Adrenal gland (tissue), 12 donors: ENCODE measurements around the gene ACTL6B. TPM values are rescaled to one million over a fixed set of nuclear protein-coding genes. Genes with fewer than 3 reads are reported as not detected.

Source experiments
- DNase-seq, 7 donors: peaks; one replicate each; pipeline ENCODE4 v3.0.0-alpha.2; 2019 to 2020
- H3K27ac ChIP-seq, 5 donors: fragments of 200-600 bp; sonication (generic) in 4 of 5; 1 replicate in 3 of 5; 2 replicates in 2 of 5; pipeline versions ENCODE4 v1.5.1 to v1.8.0; 2016 to 2020; ENCODE audit warnings: mild to moderate bottlenecking in 1 of 5
- H3K27me3 ChIP-seq: fragments of 200-600 bp; 2 replicates; pipeline ENCODE4 v1.8.0; 2021
- H3K36me3 ChIP-seq, 2 donors: fragments of 200-600 bp; replicated peaks in 1 of 2; 1 replicate in 1 of 2; 2 replicates in 1 of 2; pipeline versions ENCODE4 v1.5.1 to v1.8.0; 2018 to 2022
- H3K4me1 ChIP-seq, 2 donors: fragments of 200-600 bp; replicated peaks in 1 of 2; 1 replicate in 1 of 2; 2 replicates in 1 of 2; pipeline versions ENCODE4 v1.5.1 to v1.8.0; 2018 to 2021
- H3K4me3 ChIP-seq, 4 donors: fragments of 200-600 bp; sonication (generic) in 3 of 4; one replicate each; pipeline ENCODE4 v1.5.1; 2016 to 2018
- H3K9me3 ChIP-seq, 3 donors: fragments of 200-600 bp; sonication (generic) in 1 of 3; replicated peaks in 1 of 3; 1 replicate in 2 of 3; 2 replicates in 1 of 3; pipeline versions ENCODE4 v1.5.1 to v1.8.0; 2016 to 2021
- POLR2A ChIP-seq, 2 donors: fragments of 450-650 bp; IDR thresholded peaks; one replicate each; pipeline ENCODE4 v1.6.1; 2017; ENCODE audit warnings: antibody characterized with exemption in 2 of 2, mild to moderate bottlenecking in 2 of 2, moderate library complexity in 1 of 2
- WGBS, 4 donors: extraction: QIAGEN DNeasy Blood & Tissue Kit in 2 of 4; methylation state at CpG; one replicate each; pipeline versions ENCODE4 v1.1.5 to v1.1.7; 2013 to 2017; 5-methylcytosine and 5-hydroxymethylcytosine counted together
- intact Hi-C, 2 donors: fragments of 100-400 bp; cut with DNase I; formaldehyde crosslinking; loops; one replicate each; pipeline versions ENCODE4 v1.14.1 to v1.15.0; 2022 to 2023
- polyA plus RNA-seq, 3 donors: library from polyadenylated mRNA; stranded (reverse); fragments of 200-250 nt in 2 of 3; fragments of 350-450 nt in 1 of 3; fragmentation: Illumina TruSeq in 1 of 3; extraction: RNeasy Lipid Tissue Mini Kit (QIAGEN cat#74804) in 1 of 3; gene quantifications; one replicate each; pipeline ENCODE4 v1.2.3, GENCODE V29; 2013 to 2014
- total RNA-seq, 9 donors: library from RNA; depleted of rRNA in 4 of 9; stranded (reverse); fragments of >200 nt in 4 of 9; fragments of 120-200 nt in 1 of 9; fragmentation: NEBNext Ultra II Directional in 1 of 9; extraction: Animal tissue kit (Norgen Biotek cat#: 25700) in 1 of 9; gene quantifications; one replicate each; pipeline versions ENCODE4 v1.1.0 to v1.2.4, GENCODE V29; 2013 to 2023
- TF ChIP-seq, protein P1 (sequence below), 6 experiments: fragments of 450-650 bp in 4 of 6; fragments of 200-600 bp in 2 of 6; sonication (generic) in 1 of 6; IDR thresholded peaks; 1 replicate in 5 of 6; 2 replicates in 1 of 6; pipeline versions ENCODE4 v1.5.1 to v1.8.0; 2016 to 2021; ENCODE audit warnings: antibody characterized with exemption in 6 of 6, mild to moderate bottlenecking in 2 of 6, moderate library complexity in 1 of 6
- donor health status: healthy with polysubstance abuse.
- donor health status: Bipolar disorder and iron deficiency.
- donor health status: DM: yes; HTN: yes; CAD: no.
- donor health status: DM: no; HTN: no; CAD: no.
- donor health status: DM: no; HTN: no; CAD: no.
- donor health status: DM: yes; HTN: yes; CAD: no.

The ACTL6B gene
- total and polyA plus RNA-seq, 12 donors, result 0.64 to 5.1 (median 2.4) TPM; not detected in 5

GRCh38 chr7:100595188-100595587 is 61.1 kb downstream of the ACTL6B start:
- DNase-seq, result no peak
- no peak for TF ChIP-seq POLR2A (IDR thresholded peaks at IDR 0.05)
- TF ChIP-seq, protein P1, sequence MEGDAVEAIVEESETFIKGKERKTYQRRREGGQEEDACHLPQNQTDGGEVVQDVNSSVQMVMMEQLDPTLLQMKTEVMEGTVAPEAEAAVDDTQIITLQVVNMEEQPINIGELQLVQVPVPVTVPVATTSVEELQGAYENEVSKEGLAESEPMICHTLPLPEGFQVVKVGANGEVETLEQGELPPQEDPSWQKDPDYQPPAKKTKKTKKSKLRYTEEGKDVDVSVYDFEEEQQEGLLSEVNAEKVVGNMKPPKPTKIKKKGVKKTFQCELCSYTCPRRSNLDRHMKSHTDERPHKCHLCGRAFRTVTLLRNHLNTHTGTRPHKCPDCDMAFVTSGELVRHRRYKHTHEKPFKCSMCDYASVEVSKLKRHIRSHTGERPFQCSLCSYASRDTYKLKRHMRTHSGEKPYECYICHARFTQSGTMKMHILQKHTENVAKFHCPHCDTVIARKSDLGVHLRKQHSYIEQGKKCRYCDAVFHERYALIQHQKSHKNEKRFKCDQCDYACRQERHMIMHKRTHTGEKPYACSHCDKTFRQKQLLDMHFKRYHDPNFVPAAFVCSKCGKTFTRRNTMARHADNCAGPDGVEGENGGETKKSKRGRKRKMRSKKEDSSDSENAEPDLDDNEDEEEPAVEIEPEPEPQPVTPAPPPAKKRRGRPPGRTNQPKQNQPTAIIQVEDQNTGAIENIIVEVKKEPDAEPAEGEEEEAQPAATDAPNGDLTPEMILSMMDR (IDR thresholded peaks at IDR 0.05), result no peak
- intact Hi-C loops, result loop anchor here in 1 of 2 donors (10.0 kb wide), 1 partner anchor 60 kb away; the partner anchor contains the start of gene AGFG2
- Histone ChIP-seq H3K27me3 (no peaks in the 10 kb centered on the region), H3K9me3 (no peaks in the 10 kb centered on the region), H3K4me1 (no peaks in the 10 kb centered on the region), H3K4me3 (no peak overlapping the region), H3K27ac (no peak overlapping the region), H3K36me3 (no peaks in the 10 kb centered on the region)
- WGBS, 4 donors, result 93 to 99% (median 97%) methylated on average over 7 of the region's 7 CpGs

Other genes starting within 250 kb of the ACTL6B start
- gene ZCWPW1, start 227.7 kb downstream of the ACTL6B start, total RNA-seq, result 1 to 10 TPM; 1.0 to 5.8 (median 4.6) TPM
- gene ZCWPW1, start 227.7 kb downstream of the ACTL6B start, polyA plus RNA-seq, result 10 to 100 TPM in 2 of 3 donors, 1 to 10 TPM in 1; 5.0 to 20.2 (median 14.6) TPM
- gene MEPCE, start 226.6 kb downstream of the ACTL6B start, total RNA-seq, result 10 to 100 TPM; 24.8 to 76.8 (median 52.0) TPM
- gene MEPCE, start 226.6 kb downstream of the ACTL6B start, polyA plus RNA-seq, result 10 to 100 TPM; 36.7 to 54.6 (median 47.9) TPM
- gene PPP1R35, start 220.0 kb downstream of the ACTL6B start, total RNA-seq, result 10 to 100 TPM; 29.9 to 64.9 (median 50.4) TPM
- 100 to 1,000 TPM in 2 of 3 donors, 1 to 10 TPM in 1; 8.5 to 283 (median 231) TPM for gene PPP1R35, start 220.0 kb downstream of the ACTL6B start, polyA plus RNA-seq
- gene SPACDR, start 192.2 kb downstream of the ACTL6B start, total RNA-seq, result under 1 TPM in 4 of 9 donors, not detected in 5; 0.36 to 0.78 (median 0.49) TPM
- 1 to 10 TPM in 2 of 3 donors, not detected in 1; 1.2 to 2.9 TPM for gene SPACDR, start 192.2 kb downstream of the ACTL6B start, polyA plus RNA-seq
- gene TSC22D4, start 177.2 kb downstream of the ACTL6B start, total RNA-seq, result 10 to 100 TPM; 22.1 to 96.1 (median 58.6) TPM
- gene TSC22D4, start 177.2 kb downstream of the ACTL6B start, polyA plus RNA-seq, result 10 to 100 TPM; 11.2 to 80.5 (median 73.6) TPM
- gene NYAP1, start 172.5 kb downstream of the ACTL6B start, total RNA-seq, result 1 to 10 TPM in 8 of 9 donors, not detected in 1; 1.4 to 3.6 (median 3.3) TPM
- 10 to 100 TPM in 1 of 3 donors, 1 to 10 TPM in 1, under 1 TPM in 1; 0.79 to 26.1 (median 2.8) TPM for gene NYAP1, start 172.5 kb downstream of the ACTL6B start, polyA plus RNA-seq
- 100 to 1,000 TPM in 6 of 9 donors, 10 to 100 TPM in 3; 17.1 to 175 (median 142) TPM for gene AGFG2, start 117.2 kb downstream of the ACTL6B start, total RNA-seq
- 10 to 100 TPM; 14.0 to 61.5 (median 30.9) TPM for gene AGFG2, start 117.2 kb downstream of the ACTL6B start, polyA plus RNA-seq
- gene SAP25, start 82.5 kb downstream of the ACTL6B start, total RNA-seq, result 1 to 10 TPM in 3 of 9 donors, under 1 TPM in 3, not detected in 3; 0.67 to 5.1 (median 1.2) TPM
- 10 to 100 TPM in 1 of 3 donors, 1 to 10 TPM in 1, not detected in 1; 3.6 to 11.3 TPM for gene SAP25, start 82.5 kb downstream of the ACTL6B start, polyA plus RNA-seq
- 100 to 1,000 TPM in 1 of 9 donors, 10 to 100 TPM in 8; 10.4 to 128 (median 59.4) TPM for gene LRCH4, start 70.3 kb downstream of the ACTL6B start, total RNA-seq
- gene LRCH4, start 70.3 kb downstream of the ACTL6B start, polyA plus RNA-seq, result 100 to 1,000 TPM in 2 of 3 donors, 10 to 100 TPM in 1; 15.0 to 235 (median 109) TPM
- gene FBXO24, start 70.1 kb downstream of the ACTL6B start, total RNA-seq, result 1 to 10 TPM in 3 of 9 donors, under 1 TPM in 4, not detected in 2; 0.24 to 1.4 (median 0.69) TPM
- gene FBXO24, start 70.1 kb downstream of the ACTL6B start, polyA plus RNA-seq, result 1 to 10 TPM in 2 of 3 donors, under 1 TPM in 1; 0.16 to 2.8 (median 1.5) TPM
- gene PCOLCE, start 54.1 kb downstream of the ACTL6B start, total RNA-seq, result 100 to 1,000 TPM in 2 of 9 donors, 10 to 100 TPM in 7; 15.7 to 369 (median 68.1) TPM
- 100 to 1,000 TPM in 2 of 3 donors, 10 to 100 TPM in 1; 21.5 to 222 (median 184) TPM for gene PCOLCE, start 54.1 kb downstream of the ACTL6B start, polyA plus RNA-seq
- 10 to 100 TPM; 14.0 to 54.5 (median 35.8) TPM for gene MOSPD3, start 43.9 kb downstream of the ACTL6B start, total RNA-seq
- 10 to 100 TPM; 27.3 to 51.9 (median 29.6) TPM for gene MOSPD3, start 43.9 kb downstream of the ACTL6B start, polyA plus RNA-seq
- 1 to 10 TPM in 5 of 9 donors, under 1 TPM in 4; 0.24 to 6.7 (median 1.4) TPM for gene TFR2, start 14.9 kb downstream of the ACTL6B start, total RNA-seq
- 1 to 10 TPM in 2 of 3 donors, under 1 TPM in 1; 0.88 to 2.1 (median 1.1) TPM for gene TFR2, start 14.9 kb downstream of the ACTL6B start, polyA plus RNA-seq
- 100 to 1,000 TPM in 8 of 9 donors, 10 to 100 TPM in 1; 54.1 to 365 (median 279) TPM for gene GNB2, start 17.3 kb upstream of the ACTL6B start, total RNA-seq
- gene GNB2, start 17.3 kb upstream of the ACTL6B start, polyA plus RNA-seq, result 100 to 1,000 TPM; 105 to 139 (median 105) TPM
- 10 to 100 TPM; 15.9 to 62.2 (median 23.9) TPM for gene GIGYF1, start 37.8 kb upstream of the ACTL6B start, total RNA-seq
- 100 to 1,000 TPM in 1 of 3 donors, 10 to 100 TPM in 1, 1 to 10 TPM in 1; 5.4 to 167 (median 49.8) TPM for gene GIGYF1, start 37.8 kb upstream of the ACTL6B start, polyA plus RNA-seq
- 10 to 100 TPM in 8 of 9 donors, 1 to 10 TPM in 1; 8.7 to 60.9 (median 35.1) TPM for gene POP7, start 49.7 kb upstream of the ACTL6B start, total RNA-seq
- gene POP7, start 49.7 kb upstream of the ACTL6B start, polyA plus RNA-seq, result 10 to 100 TPM; 24.8 to 48.5 (median 27.1) TPM
- gene EPO, start 64.0 kb upstream of the ACTL6B start, total RNA-seq, result under 1 TPM in 1 of 9 donors, not detected in 8; 0.17 TPM
- gene EPO, start 64.0 kb upstream of the ACTL6B start, polyA plus RNA-seq, result under 1 TPM in 1 of 3 donors, not detected in 2; 0.10 TPM
- gene ZAN, start 77.1 kb upstream of the ACTL6B start, total RNA-seq, result not detected
- gene ZAN, start 77.1 kb upstream of the ACTL6B start, polyA plus RNA-seq, result not detected
- 100 to 1,000 TPM in 6 of 9 donors, 10 to 100 TPM in 3; 67.5 to 188 (median 111) TPM for gene EPHB4, start 171.1 kb upstream of the ACTL6B start, total RNA-seq
- gene EPHB4, start 171.1 kb upstream of the ACTL6B start, polyA plus RNA-seq, result 10 to 100 TPM; 31.5 to 67.3 (median 37.2) TPM
- gene SLC12A9, start 196.3 kb upstream of the ACTL6B start, total RNA-seq, result 10 to 100 TPM in 7 of 9 donors, 1 to 10 TPM in 2; 8.0 to 35.1 (median 19.7) TPM
- 10 to 100 TPM in 2 of 3 donors, 1 to 10 TPM in 1; 6.1 to 60.3 (median 34.6) TPM for gene SLC12A9, start 196.3 kb upstream of the ACTL6B start, polyA plus RNA-seq
- gene TRIP6, start 210.9 kb upstream of the ACTL6B start, total RNA-seq, result 100 to 1,000 TPM in 2 of 9 donors, 10 to 100 TPM in 6, 1 to 10 TPM in 1; 6.1 to 105 (median 70.7) TPM
- 10 to 100 TPM in 2 of 3 donors, 1 to 10 TPM in 1; 8.9 to 88.6 (median 67.6) TPM for gene TRIP6, start 210.9 kb upstream of the ACTL6B start, polyA plus RNA-seq
- gene SRRT, start 218.7 kb upstream of the ACTL6B start, total RNA-seq, result 100 to 1,000 TPM in 4 of 9 donors, 10 to 100 TPM in 5; 44.0 to 156 (median 70.7) TPM
- 100 to 1,000 TPM in 2 of 3 donors, 10 to 100 TPM in 1; 83.7 to 289 (median 226) TPM for gene SRRT, start 218.7 kb upstream of the ACTL6B start, polyA plus RNA-seq
- 10 to 100 TPM in 1 of 9 donors, 1 to 10 TPM in 8; 2.8 to 12.7 (median 5.2) TPM for gene UFSP1, start 233.3 kb upstream of the ACTL6B start, total RNA-seq
- gene UFSP1, start 233.3 kb upstream of the ACTL6B start, polyA plus RNA-seq, result 1 to 10 TPM; 2.5 to 6.8 (median 6.5) TPM
- gene ACHE, start 239.4 kb upstream of the ACTL6B start, total RNA-seq, result 10 to 100 TPM in 1 of 9 donors, 1 to 10 TPM in 4, under 1 TPM in 4; 0.26 to 10.2 (median 1.2) TPM
- gene ACHE, start 239.4 kb upstream of the ACTL6B start, polyA plus RNA-seq, result 1 to 10 TPM; 1.2 to 3.3 (median 3.0) TPM